GM21447 (cell line): ENCODE data around the gene FOXD3.

Experiments
- ATAC-seq: cut with Tn5 transposase; IDR thresholded peaks from one replicate; pipeline ENCODE4 v1.9.1; 2021; ENCODE audit not compliant: unreplicated experiment

Gene FOXD3

GRCh38 chr1:63320022-63320721 is 2.2 kb upstream of the FOXD3 start:
- no peak for ATAC-seq

- ATAC-seq, result no peak
Measured at GRCh38 chr1:63321066-63321784, 1.1 kb upstream of the FOXD3 start.

GRCh38 chr1:63321785-63322113 is 618 bp upstream of the FOXD3 start:
- no peak for ATAC-seq

- ATAC-seq, result no peak
Measured at GRCh38 chr1:63322944-63323864, 837 bp downstream of the FOXD3 start.

- no peak for ATAC-seq
Measured at GRCh38 chr1:63323865-63324778, 1.8 kb downstream of the FOXD3 start.

GRCh38 chr1:63324779-63325119 is 2.4 kb downstream of the FOXD3 start:
- no peak for ATAC-seq

GRCh38 chr1:63325279-63325985 is 3.1 kb downstream of the FOXD3 start:
- ATAC-seq, result no peak

- no peak for ATAC-seq
Measured at GRCh38 chr1:63326106-63326472, 3.7 kb downstream of the FOXD3 start.

GRCh38 chr1:63326473-63327380 is 4.4 kb downstream of the FOXD3 start:
- ATAC-seq, result no peak

GRCh38 chr1:63327417-63328054 is 5.2 kb downstream of the FOXD3 start:
- ATAC-seq, result no peak

- ATAC-seq, result no peak
Measured at GRCh38 chr1:63328122-63328521, 5.8 kb downstream of the FOXD3 start.

GRCh38 chr1:63328781-63329180 is 6.4 kb downstream of the FOXD3 start:
- no peak for ATAC-seq

- ATAC-seq, result no peak
Measured at GRCh38 chr1:63329621-63330330, 7.4 kb downstream of the FOXD3 start.

- ATAC-seq, result no peak
Measured at GRCh38 chr1:63330331-63330916, 8.1 kb downstream of the FOXD3 start.

GRCh38 chr1:63342402-63342801 is 20.0 kb downstream of the FOXD3 start:
- ATAC-seq, result no peak

GRCh38 chr1:63343922-63344321 is 21.6 kb downstream of the FOXD3 start:
- no peak for ATAC-seq

GRCh38 chr1:63350320-63350719 is 28.0 kb downstream of the FOXD3 start:
- no peak for ATAC-seq

GRCh38 chr1:63352736-63353135 is 30.4 kb downstream of the FOXD3 start:
- ATAC-seq, result no peak
